ENCODE results near the gene GSTM2.

- no peak for TF ChIP-seq POLR2A (IDR thresholded peaks at IDR 0.05)
- no peak for TF ChIP-seq CTCF (IDR thresholded peaks at IDR 0.05)
Measured at GRCh38 chr1:109639841-109640184, 28.0 kb upstream of the GSTM2 start.

All from heart left ventricle (tissue), 13 donors.